Renal cortical epithelial cell (primary cell): ENCODE measurements around the gene INTS11. TPM values are rescaled to one million over a fixed set of nuclear protein-coding genes. Genes with fewer than 3 reads are reported as not detected.

Experiments
- DNase-seq: peaks from one replicate; pipeline ENCODE4 v3.0.0-alpha.2; 2011; ENCODE audit warnings: low read depth
- total RNA-seq: library from RNA; depleted of rRNA; stranded (reverse); fragments of >200 nt; gene quantifications from 2 replicates; pipeline ENCODE4 v1.2.3, GENCODE V29; 2014

Gene INTS11
- total RNA-seq, 1 donor from 2014 or later = 57.5 TPM

GRCh38 chr1:1299686-1300351 is 24.6 kb downstream of the INTS11 start:
- no peak for DNase-seq

- DNase-seq = no peak
Measured at GRCh38 chr1:1298861-1299685, 25.4 kb downstream of the INTS11 start.

GRCh38 chr1:1297802-1298424 is 26.5 kb downstream of the INTS11 start:
- no peak for DNase-seq

GRCh38 chr1:1296070-1297061 is 28.1 kb downstream of the INTS11 start:
- no peak for DNase-seq

- DNase-seq = no peak
Measured at GRCh38 chr1:1295154-1295923, 29.1 kb downstream of the INTS11 start.

GRCh38 chr1:1294250-1294890 is 30.1 kb downstream of the INTS11 start:
- DNase-seq = no peak

- DNase-seq = no peak
Measured at GRCh38 chr1:1293263-1294249, 30.9 kb downstream of the INTS11 start.

GRCh38 chr1:1292851-1293250 is 31.6 kb downstream of the INTS11 start:
- DNase-seq = no peak

- no peak for DNase-seq
Measured at GRCh38 chr1:1292442-1292779, 32.0 kb downstream of the INTS11 start.

- peak; percentile 63 for DNase-seq
Measured at GRCh38 chr1:1291548-1292441, 32.7 kb downstream of the INTS11 start.

- DNase-seq = no peak
Measured at GRCh38 chr1:1291023-1291528, 33.4 kb downstream of the INTS11 start.

GRCh38 chr1:1290238-1290731 is 34.2 kb downstream of the INTS11 start:
- DNase-seq = no peak

GRCh38 chr1:1287288-1288110 is 37.0 kb downstream of the INTS11 start:
- DNase-seq = no peak

GRCh38 chr1:1286313-1287261 is 37.9 kb downstream of the INTS11 start:
- no peak for DNase-seq

- no peak for DNase-seq
Measured at GRCh38 chr1:1285611-1286311, 38.7 kb downstream of the INTS11 start.
